CD4-positive, alpha-beta T cell (primary cell): ENCODE data around the gene INPP4A. TPM values are rescaled to one million over a fixed set of nuclear protein-coding genes. Genes with fewer than 3 reads are reported as not detected.

Source experiments
- ATAC-seq: fragments of 200-7000 bp; cut with Tn5 transposase; one replicate; pipeline ENCODE4 v1.10.0; 2022; ENCODE audit warnings: mild to moderate bottlenecking; ENCODE audit not compliant: poor library complexity
- CTCF ChIA-PET: fragments of 350-600 bp; sonication (Branson Sonifier 250); formaldehyde crosslinking; loops from one replicate; lab custom pipeline; 2021; ENCODE audit warnings: antibody characterized with exemption, inconsistent platforms; lab: Charles Lee
- POLR2A ChIA-PET: fragments of 350-600 bp; sonication (Branson Sonifier 250); formaldehyde crosslinking; loops from one replicate; lab custom pipeline; 2021; ENCODE audit warnings: antibody characterized with exemption, inconsistent platforms; lab: Charles Lee
- DNase-seq, 14 experiments: peaks; one replicate each; pipeline ENCODE4 v3.0.0-alpha.2; 2013 to 2020; ENCODE audit warnings: mixed read lengths in 2 of 14
- H3K27ac ChIP-seq, 2 donors: one replicate each; pipeline versions ENCODE4 v1.5.1 to v1.7.0; 2013; ENCODE audit warnings: low read length in 2 of 2, low read depth in 1 of 2, mild to moderate bottlenecking in 1 of 2
- H3K27me3 ChIP-seq, 2 experiments: 1 replicate in 1 of 2; 2 replicates in 1 of 2; pipeline versions ENCODE4 v1.6.1 to v1.7.0; 2013; ENCODE audit warnings: low read length in 2 of 2, control low read depth in 1 of 2, mild to moderate bottlenecking in 1 of 2, moderate library complexity in 1 of 2; ENCODE audit not compliant: insufficient read depth in 2 of 2, control insufficient read depth in 1 of 2
- H3K36me3 ChIP-seq: one replicate; pipeline ENCODE4 v1.6.1; 2013; ENCODE audit warnings: low read length, control low read depth; ENCODE audit not compliant: insufficient read depth
- H3K4me1 ChIP-seq: one replicate; pipeline ENCODE4 v1.6.1; 2013; ENCODE audit warnings: low read length, control low read depth; ENCODE audit not compliant: insufficient read depth
- H3K4me3 ChIP-seq: one replicate; pipeline ENCODE4 v1.5.1; 2013; ENCODE audit warnings: mild to moderate bottlenecking, low read length, moderate library complexity
- H3K9me3 ChIP-seq, 2 experiments: 1 replicate in 1 of 2; 2 replicates in 1 of 2; pipeline versions ENCODE4 v1.6.1 to v1.7.0; 2013; ENCODE audit warnings: low read length in 2 of 2, mild to moderate bottlenecking in 2 of 2, control low read depth in 1 of 2, moderate library complexity in 1 of 2; ENCODE audit not compliant: control insufficient read depth in 1 of 2, insufficient read depth in 1 of 2
- H3K27ac Mint-ChIP-seq: one replicate; pipeline ENCODE4 v1.8.0; 2020; ENCODE audit warnings: mixed read lengths
- H3K27me3 Mint-ChIP-seq: one replicate; pipeline ENCODE4 v1.8.0; 2021; ENCODE audit warnings: mixed read lengths
- H3K36me3 Mint-ChIP-seq: one replicate; pipeline ENCODE4 v1.8.0; 2021; ENCODE audit warnings: low read depth, mixed read lengths
- H3K4me1 Mint-ChIP-seq: one replicate; pipeline ENCODE4 v1.8.0; 2021; ENCODE audit warnings: low read depth, mixed read lengths
- H3K4me3 Mint-ChIP-seq: one replicate; pipeline ENCODE4 v1.8.0; 2020; ENCODE audit warnings: mild to moderate bottlenecking, mixed read lengths
- H3K9me3 Mint-ChIP-seq: one replicate; pipeline ENCODE4 v1.8.0; 2020; ENCODE audit warnings: mixed read lengths
- CTCF ChIP-seq: fragments of 200-600 bp; IDR thresholded peaks from one replicate; pipeline ENCODE4 v1.8.0; 2022; ENCODE audit warnings: antibody characterized with exemption, mild to moderate bottlenecking
- intact Hi-C, 2 experiments: fragments of 100-400 bp; cut with DNase I in 1 of 2; cut with micrococcal nuclease in 1 of 2; formaldehyde crosslinking; loops; one replicate each; pipeline versions ENCODE4 v1.15.1 to v1.9.0; 2023 to 2025; cut with DNase I, micrococcal nuclease
- total RNA-seq, 174 experiments: library from RNA in 2 of 174; stranded (reverse) in 2 of 174; gene quantifications; one replicate each; pipeline ENCODE4 v1.2.3 and lab custom pipeline; 2021 to 2026

Gene INPP4A
- total RNA-seq, 2 experiments from 2014 or later: 86.4 to 89.2 TPM

GRCh38 chr2:98572676-98573075, 128.0 kb downstream of the INPP4A start:
- peaks cover 94% of the 10 kb centered on the region for H3K36me3 Mint-ChIP-seq
- no peak for ATAC-seq
- H3K27me3 Mint-ChIP-seq: no peaks in the 10 kb centered on the region
- ChIA-PET CTCF (no interaction called here), POLR2A (no interaction called here)
- intact Hi-C loops: no loop called here
- H3K4me3 Mint-ChIP-seq: no peak overlapping the region
- Histone ChIP-seq H3K27ac (no peak overlapping the region), H3K9me3 (no peaks in the 10 kb centered on the region), H3K4me3 (no peak overlapping the region), H3K27me3 (no peaks in the 10 kb centered on the region), H3K4me1 (no peaks in the 10 kb centered on the region), H3K36me3 (peaks cover 99% of the 10 kb centered on the region)
- H3K4me1 Mint-ChIP-seq: no peaks in the 10 kb centered on the region
- no peak for TF ChIP-seq CTCF
- no peaks in the 10 kb centered on the region for H3K9me3 Mint-ChIP-seq
- DNase-seq: no peak
- H3K27ac Mint-ChIP-seq: no peak overlapping the region

GRCh38 chr2:98573426-98573825, 128.8 kb downstream of the INPP4A start:
- Histone ChIP-seq H3K4me1 (no peaks in the 10 kb centered on the region), H3K27ac (no peak overlapping the region), H3K27me3 (no peaks in the 10 kb centered on the region), H3K36me3 (peaks cover 99% of the 10 kb centered on the region), H3K9me3 (no peaks in the 10 kb centered on the region), H3K4me3 (no peak overlapping the region)
- H3K36me3 Mint-ChIP-seq: peaks cover 97% of the 10 kb centered on the region
- ChIA-PET POLR2A (no interaction called here), CTCF (no interaction called here)
- intact Hi-C loops: no loop called here
- no peaks in the 10 kb centered on the region for H3K4me1 Mint-ChIP-seq
- H3K27me3 Mint-ChIP-seq: no peaks in the 10 kb centered on the region
- H3K9me3 Mint-ChIP-seq: no peaks in the 10 kb centered on the region
- peak overlapping the region; percentile 42 for H3K27ac Mint-ChIP-seq
- ATAC-seq (no peak), DNase-seq (no peak)
- H3K4me3 Mint-ChIP-seq: no peak overlapping the region
- TF ChIP-seq CTCF: no peak

GRCh38 chr2:98576666-98577312, 132.1 kb downstream of the INPP4A start:
- TF ChIP-seq CTCF: no peak
- ATAC-seq: no peak

More at GRCh38 chr2:98576666-98577312, 132.1 kb downstream of the INPP4A start:
- DNase-seq: no peak
- Histone ChIP-seq H3K36me3 (peaks cover 97% of the 10 kb centered on the region), H3K4me1 (no peaks in the 10 kb centered on the region), H3K9me3 (no peaks in the 10 kb centered on the region), H3K4me3 (no peak overlapping the region), H3K27me3 (no peaks in the 10 kb centered on the region), H3K27ac (no peak overlapping the region)
- Mint-ChIP-seq H3K36me3 (peaks cover 93% of the 10 kb centered on the region), H3K4me1 (no peaks in the 10 kb centered on the region), H3K4me3 (no peak overlapping the region), H3K27me3 (no peaks in the 10 kb centered on the region), H3K9me3 (no peaks in the 10 kb centered on the region), H3K27ac (no peak overlapping the region)
- ChIA-PET POLR2A (no interaction called here), CTCF (no interaction called here)
- intact Hi-C loops: no loop called here
